HG03378 (cell line): ENCODE measurements around the gene TMEM43.
"Not testable (repeated sequence)": the region's sequence is repeated elsewhere in the genome, so short reads cannot be mapped to it uniquely, and the experiment has no call there.

ENCODE experiments used
- ATAC-seq: cut with Tn5 transposase; IDR thresholded peaks from one replicate; pipeline ENCODE4 v1.9.1; 2021; ENCODE audit warnings: mild to moderate bottlenecking, moderate library complexity; ENCODE audit not compliant: unreplicated experiment

Gene TMEM43

GRCh38 chr3:14120921-14121448, 3.9 kb upstream of the TMEM43 start:
- not testable (repeated sequence) for ATAC-seq

- no peak for ATAC-seq
Observed at GRCh38 chr3:14121859-14122258, 3.0 kb upstream of the TMEM43 start.

- ATAC-seq = no peak
Observed at GRCh38 chr3:14122301-14122700, 2.6 kb upstream of the TMEM43 start.

- ATAC-seq = no peak
Observed at GRCh38 chr3:14123308-14124222, 1.3 kb upstream of the TMEM43 start.

- ATAC-seq = peak; percentile 36
Observed at GRCh38 chr3:14124223-14124614, 633 bp upstream of the TMEM43 start.

GRCh38 chr3:14125193-14126016, 553 bp downstream of the TMEM43 start:
- peak; percentile 17 for ATAC-seq

GRCh38 chr3:14126017-14126886, 1.4 kb downstream of the TMEM43 start:
- no peak for ATAC-seq

GRCh38 chr3:14126887-14127505, 2.1 kb downstream of the TMEM43 start:
- ATAC-seq = no peak

- ATAC-seq = no peak
Observed at GRCh38 chr3:14127516-14128161, 2.8 kb downstream of the TMEM43 start.

- ATAC-seq = no peak
Observed at GRCh38 chr3:14128724-14129123, 3.9 kb downstream of the TMEM43 start.

- no peak for ATAC-seq
Observed at GRCh38 chr3:14129296-14129695, 4.4 kb downstream of the TMEM43 start.

- ATAC-seq = no peak
Observed at GRCh38 chr3:14130230-14130629, 5.4 kb downstream of the TMEM43 start.

GRCh38 chr3:14130707-14131106, 5.9 kb downstream of the TMEM43 start:
- ATAC-seq = no peak

- ATAC-seq = no peak
Observed at GRCh38 chr3:14131134-14131533, 6.3 kb downstream of the TMEM43 start.

- ATAC-seq = no peak
Observed at GRCh38 chr3:14132120-14132519, 7.3 kb downstream of the TMEM43 start.

- no peak for ATAC-seq
Observed at GRCh38 chr3:14132689-14133088, 7.8 kb downstream of the TMEM43 start.

GRCh38 chr3:14133188-14133800, 8.4 kb downstream of the TMEM43 start:
- no peak for ATAC-seq

- ATAC-seq = no peak
Observed at GRCh38 chr3:14133876-14134275, 9.0 kb downstream of the TMEM43 start.

GRCh38 chr3:14134291-14134690, 9.4 kb downstream of the TMEM43 start:
- ATAC-seq = no peak
